Measurements from ENCODE around the gene FNDC10.

FNDC10 gene

DNA sequence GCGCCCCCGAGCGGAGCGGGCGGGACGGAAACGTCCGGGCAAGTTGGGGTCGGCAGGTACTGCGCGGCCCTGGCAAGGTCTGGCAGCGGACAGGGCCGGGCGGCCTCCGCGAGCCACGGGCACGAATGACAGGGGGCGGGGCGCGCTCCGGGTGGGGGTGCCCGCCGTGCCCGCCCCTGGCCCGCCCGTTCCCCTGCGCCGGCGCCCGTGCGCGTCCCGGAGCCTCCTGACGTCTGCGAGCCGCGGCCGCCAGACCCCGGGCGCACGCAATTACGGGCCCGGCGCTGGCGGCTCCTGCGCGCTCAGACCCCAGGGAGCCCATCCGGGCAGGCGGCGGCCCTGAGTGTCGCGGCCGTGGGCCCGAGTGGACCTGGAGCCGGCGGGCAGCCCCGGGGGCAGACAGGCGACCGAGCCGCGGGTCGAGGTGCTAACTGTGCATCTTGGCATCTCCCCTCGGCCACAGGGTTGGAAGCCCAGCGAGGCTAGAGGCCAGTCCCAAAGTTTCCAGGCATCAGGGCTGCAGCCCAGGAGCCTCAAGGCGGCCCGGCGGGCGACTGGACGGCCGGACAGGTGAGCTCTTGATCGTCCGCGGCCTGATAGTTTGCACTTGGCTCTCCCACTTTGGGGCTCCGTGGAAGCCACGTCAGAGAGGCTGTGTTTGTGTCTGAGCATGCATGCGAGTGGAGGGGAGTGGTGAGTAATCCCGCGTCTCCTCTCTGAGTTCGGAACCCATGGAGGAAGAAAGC is 16.3 kb upstream of the FNDC10 start:
- DNase-seq, result no peak

DNA sequence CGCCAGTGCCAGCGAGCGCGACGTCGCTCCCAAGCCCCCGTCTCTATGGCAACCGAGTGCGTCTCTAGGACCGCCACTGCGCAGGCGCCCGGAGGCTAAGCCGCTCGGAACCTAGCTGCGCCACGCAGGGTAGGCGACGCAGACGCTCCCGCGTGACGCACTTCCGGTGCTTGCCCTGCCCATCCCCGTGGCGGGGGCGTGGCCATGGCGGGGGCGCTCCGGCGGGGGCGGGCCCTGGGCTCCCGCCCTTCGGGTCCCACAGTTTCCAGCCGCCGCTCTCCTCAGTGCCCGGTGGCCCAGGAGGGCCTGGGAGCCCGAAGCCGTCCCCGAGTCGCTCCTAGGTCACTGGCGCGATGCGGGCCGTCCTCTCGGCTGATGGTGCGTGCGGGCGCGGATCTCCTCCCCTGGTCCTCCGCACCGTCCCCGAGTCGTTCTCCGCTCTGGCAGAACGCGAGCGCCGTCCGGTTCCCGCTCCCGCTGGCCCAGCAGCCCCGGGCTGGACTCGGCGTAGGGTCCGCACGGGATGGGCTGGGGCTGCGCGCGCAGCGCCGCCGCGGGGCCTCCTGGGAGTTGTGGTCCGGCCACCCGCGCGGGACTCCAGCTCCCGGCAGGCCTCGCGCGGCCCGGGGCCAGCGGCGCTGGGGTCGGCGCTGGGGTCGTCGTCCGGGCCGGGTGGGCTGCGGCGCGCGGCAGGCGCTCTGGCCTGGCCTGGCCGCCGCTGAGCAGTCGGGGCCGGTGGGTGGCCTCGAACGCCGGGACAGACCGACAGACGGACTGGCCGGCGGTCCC is 15.5 kb upstream of the FNDC10 start, which contains the start of gene MIB2:
Gene MIB2, plus strand, starts transcription at position 245 of the 789 bp plus-strand sequence. CDS start 7,953 bp downstream, outside the sequence.
- DNase-seq, result peak; percentile 84

DNA sequence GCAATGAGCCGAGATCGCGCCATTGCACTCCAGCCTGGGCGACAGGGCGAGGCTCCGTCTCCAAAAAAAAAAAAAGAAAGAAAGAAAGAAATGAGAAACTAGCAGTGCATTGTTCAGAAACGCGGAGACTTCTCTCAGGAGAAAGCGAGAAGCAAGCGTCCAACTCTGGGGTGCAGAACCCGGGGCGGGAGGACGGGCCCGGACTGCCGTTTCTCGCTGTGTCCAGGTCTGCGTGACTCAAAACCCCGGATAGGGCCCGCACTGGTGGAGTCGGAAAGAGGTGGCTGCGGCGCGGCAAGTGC is 15.0 kb upstream of the FNDC10 start:
- DNase-seq, result no peak

DNA sequence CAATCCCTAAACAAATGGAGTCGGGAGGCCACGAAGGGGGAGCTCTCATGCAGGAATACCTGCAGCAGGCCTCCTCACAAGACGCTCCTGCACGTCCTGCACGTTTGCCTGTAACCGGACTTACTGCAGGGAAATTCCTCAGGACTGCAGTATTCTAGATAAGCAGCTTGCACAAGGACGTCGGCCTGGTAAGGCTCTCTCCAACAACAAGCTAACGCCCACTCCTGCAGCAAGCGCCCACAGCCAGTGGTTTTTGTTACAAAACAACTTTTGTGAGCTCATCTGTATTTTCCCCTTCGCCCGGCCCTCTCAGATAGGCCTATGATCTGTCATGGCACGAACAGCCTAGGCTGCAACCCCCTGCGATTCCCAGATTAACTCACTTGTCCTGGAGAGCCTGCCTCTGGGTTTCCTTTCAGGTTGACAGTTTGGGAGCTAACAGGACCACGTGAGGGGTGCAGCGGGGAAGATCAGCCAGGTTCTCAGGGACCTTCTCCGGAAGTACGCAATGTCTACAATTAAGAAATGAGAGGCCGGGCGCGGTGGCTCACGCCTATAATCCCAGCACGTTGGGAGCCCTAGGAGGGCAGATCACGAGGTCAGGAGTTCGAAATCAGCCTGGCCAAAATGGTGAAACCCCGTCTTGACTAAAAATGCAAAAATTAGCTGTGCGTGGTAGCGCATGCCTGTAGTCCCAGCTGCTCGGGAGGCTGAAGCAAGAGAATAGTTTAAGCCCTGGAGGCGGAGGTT is 14.4 kb upstream of the FNDC10 start:
- no peak for DNase-seq

DNA sequence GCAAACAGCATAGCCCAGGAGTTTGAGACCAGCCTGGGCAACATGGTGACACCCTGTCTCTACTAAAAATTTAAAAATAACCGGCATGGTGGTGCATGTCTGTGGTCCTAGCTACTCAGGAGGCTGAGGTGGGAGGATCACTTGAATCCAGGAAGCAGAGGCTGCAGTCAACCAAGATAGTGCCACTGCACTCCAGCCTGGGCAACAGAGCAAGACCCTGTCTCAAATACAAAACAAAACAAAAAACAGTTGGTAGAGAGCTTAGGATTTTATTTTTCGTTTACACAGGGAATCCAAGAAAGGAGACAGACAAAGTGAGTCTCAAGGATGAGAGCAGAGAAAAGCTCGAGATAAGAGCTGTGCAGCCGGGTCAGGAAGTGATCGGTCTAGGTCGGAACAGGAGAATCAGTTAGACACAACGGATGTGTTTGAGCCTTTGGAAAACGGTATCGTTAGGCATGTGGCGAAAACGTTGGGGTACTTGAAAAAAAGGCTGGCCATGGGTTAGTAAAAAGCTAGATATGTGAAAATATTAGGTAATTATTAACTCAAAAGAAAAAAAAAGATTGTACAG is 13.7 kb upstream of the FNDC10 start:
- DNase-seq, result no peak

GRCh38 chr1:1612104-1612400 is 12.1 kb upstream of the FNDC10 start:
- no peak for DNase-seq

DNA sequence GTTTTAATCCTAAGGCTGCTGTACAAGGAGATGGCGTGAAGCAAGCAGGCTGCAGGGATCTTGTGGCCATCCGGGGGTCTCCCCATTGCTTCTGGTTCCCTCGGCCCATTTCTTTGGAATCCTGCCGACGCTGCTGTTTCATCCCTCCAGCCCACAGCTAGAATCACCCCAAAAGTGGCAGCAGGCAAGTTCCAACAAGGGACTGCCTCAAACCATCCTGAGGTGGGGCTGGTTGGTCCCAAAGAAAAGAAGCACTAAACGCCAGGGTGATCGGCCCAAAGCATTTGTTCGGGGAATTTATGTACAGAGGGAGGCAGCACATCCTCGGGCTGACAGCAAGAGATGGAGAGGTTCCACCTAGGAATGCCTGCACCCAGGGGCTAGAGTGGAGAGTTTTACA is 10.9 kb upstream of the FNDC10 start:
- DNase-seq, result no peak

DNA sequence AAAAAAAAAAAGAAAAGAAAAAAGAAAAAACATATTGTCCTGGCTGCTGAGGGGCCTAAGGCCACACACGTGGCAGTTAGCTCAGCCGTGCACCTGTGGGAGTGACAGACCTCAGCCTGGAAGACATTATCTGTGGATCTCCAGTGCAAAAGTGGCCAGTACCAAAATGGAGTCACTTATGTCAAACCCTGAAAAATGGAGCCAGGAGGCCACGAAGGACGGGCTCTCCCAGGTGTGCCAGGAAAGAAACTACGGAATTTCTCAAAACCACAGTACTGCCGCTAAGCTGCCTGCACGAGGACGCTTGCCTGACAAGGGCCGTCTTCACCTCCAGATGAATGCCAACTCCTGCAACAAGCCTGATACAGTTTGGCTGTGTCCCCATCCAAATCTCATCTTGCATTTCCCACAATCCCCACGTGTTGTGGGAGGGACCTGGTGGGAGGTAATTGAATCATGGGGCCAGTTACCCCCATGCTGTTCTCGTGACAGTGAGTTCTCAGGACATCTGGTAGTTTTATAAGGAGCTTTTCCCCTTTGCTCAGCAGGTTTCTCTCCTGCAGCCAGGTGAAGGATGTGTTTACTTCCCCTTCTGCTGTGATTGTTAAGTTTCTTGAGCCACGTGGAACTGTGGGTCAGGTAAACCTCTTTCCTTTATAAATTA is 10.0 kb upstream of the FNDC10 start:
- DNase-seq, result no peak

DNA sequence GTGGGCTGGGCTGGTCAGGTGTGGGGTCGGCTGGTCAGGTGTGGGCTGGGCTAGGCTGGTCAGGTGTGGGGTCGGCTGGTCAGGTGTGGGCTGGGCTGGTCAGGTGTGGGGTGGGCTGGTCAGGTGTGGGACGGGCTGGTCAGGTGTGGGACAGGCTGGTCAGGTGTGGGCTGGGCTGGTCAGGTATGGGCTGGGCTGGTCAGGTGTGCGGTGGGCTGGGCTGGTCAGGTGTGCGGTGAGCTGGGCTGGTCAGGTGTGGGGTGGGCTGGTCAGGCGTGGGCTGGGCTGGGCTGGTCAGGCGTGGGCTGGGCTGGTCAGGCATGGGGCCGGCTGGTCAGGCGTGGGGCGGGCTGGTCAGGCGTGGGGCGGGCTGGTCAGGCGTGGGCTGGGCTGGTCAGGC is 6.3 kb upstream of the FNDC10 start:
- DNase-seq, result no peak

DNA sequence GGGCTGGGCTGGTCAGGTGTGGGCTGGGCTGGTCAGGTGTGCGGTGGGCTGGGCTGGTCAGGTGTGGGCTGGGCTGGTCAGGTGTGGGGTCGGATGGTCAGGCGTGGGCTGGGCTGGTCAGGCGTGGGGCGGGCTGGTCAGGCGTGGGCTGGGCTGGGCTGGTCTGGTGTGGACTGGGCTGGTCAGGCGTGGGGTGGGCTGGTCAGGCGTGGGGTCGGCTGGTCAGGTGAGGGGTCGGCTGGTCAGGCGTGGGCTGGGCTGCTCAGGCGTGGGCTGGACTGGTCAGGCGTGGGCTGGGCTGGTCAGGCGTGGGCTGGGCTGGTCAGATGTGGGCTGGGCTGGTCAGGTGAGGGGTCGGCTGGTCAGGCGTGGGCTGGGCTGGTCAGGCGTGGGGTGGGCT is 5.8 kb upstream of the FNDC10 start:
- DNase-seq, result no peak

- DNase-seq, result no peak
Observed at GRCh38 chr1:1605034-1605591, 5.2 kb upstream of the FNDC10 start.

- DNase-seq, result no peak
Observed at GRCh38 chr1:1604374-1605033, 4.6 kb upstream of the FNDC10 start.

DNA sequence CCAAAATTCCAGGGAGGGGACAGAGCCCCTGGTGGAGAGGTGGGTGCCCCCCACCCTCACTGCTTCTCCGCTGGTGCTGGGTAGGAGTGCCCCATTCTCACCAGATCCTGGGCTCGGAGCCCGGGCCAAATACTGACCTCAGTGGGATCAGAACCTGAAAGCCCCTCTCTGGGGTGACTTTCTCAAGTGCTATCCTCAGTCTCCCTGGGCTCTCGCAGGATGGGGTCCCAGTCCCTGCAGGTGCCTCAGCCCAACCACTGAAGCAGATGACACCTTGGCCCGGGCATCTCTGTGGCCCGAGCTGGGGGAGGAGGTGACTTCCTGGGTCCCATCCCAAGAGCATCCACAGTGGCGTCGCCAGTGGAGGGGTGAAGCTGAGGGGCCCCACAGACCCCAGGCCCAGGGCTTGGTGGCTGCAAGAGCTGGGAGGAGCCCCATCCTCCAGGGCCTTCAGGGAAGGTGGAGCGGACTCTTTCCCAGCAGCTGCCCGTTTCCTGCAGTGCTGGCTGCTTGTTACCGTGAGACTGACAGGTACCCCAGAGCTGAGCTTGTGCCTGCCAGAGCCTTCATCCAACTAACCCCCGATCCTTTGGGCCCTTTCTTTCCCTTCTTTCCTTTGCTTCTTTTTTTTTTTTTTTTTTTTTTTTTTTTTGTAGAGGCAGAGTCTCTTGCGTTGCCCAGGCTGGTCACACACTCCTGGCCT is 3.9 kb upstream of the FNDC10 start:
- DNase-seq, result no peak

GRCh38 chr1:1602968-1603506 is 3.1 kb upstream of the FNDC10 start:
- DNase-seq, result no peak

DNA sequence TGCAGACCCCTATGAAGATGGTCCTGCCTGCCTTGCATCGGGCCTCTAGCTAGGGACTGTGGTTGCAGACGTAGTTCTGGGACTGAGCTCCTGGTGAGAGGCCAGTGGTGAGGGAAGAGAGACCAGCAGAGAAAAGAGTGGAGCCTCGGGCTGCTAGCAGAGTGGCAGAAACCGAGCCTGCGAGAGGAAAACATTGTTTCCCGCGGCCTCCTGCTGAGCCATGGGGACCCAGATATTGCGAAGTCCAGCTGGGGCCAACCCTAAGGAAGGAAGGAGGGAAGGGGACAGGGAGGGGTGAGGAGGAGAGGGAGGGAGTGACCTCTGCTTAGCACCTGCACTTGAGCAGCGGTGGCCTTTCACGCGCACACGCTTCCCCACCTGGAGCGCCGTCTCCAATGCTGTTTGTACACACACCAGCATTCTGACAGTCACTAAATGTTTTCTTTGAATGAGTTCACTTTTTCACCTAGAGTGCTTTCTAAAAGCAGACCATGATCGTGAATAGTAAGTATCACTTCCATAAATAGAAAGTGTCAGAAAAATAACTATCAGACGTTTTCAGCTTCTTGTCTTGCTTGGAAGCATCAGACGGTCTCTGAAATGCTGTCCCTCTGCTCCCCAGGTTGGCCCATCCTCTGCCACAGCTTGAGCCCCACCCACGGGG is 2.5 kb upstream of the FNDC10 start:
- DNase-seq, result no peak

DNA sequence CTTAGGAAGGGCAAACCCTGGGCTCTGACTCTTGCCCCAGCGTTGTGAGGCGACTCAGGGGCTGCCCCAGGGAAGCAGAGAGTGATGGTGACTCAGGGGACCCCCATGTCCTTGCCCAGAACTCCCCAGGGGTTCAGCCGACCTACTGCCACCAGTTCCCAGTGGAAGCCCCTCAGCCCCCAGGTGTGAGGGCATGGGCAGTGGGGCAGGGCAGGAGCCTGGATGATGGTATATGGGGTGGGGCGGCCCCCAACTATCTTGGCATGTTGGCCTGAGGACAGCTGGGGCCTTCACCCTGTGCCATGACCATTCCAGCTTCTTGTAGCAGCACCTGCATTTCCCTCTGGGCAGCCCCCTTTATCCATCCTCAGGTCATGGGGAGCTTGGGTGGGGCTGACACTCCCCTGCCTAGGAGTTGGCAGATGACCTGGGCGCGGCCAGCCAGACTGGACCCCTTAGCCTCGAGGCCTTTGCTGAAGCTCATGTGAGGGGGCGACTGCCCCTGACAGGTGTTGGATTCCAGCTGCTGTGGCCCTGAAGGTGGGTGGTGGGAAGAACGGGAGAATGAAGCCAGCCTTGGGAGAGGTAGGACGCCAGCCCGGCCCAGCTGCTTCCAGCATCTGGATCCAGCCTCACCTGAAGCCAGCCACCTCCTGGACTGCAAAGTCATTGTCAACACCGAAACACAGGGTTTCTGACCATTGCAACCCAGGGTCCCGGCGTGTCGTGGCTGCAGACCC is 1.8 kb upstream of the FNDC10 start:
- DNase-seq, result no peak

GRCh38 chr1:1600861-1601563 is 1.1 kb upstream of the FNDC10 start:
- no peak for DNase-seq

DNA sequence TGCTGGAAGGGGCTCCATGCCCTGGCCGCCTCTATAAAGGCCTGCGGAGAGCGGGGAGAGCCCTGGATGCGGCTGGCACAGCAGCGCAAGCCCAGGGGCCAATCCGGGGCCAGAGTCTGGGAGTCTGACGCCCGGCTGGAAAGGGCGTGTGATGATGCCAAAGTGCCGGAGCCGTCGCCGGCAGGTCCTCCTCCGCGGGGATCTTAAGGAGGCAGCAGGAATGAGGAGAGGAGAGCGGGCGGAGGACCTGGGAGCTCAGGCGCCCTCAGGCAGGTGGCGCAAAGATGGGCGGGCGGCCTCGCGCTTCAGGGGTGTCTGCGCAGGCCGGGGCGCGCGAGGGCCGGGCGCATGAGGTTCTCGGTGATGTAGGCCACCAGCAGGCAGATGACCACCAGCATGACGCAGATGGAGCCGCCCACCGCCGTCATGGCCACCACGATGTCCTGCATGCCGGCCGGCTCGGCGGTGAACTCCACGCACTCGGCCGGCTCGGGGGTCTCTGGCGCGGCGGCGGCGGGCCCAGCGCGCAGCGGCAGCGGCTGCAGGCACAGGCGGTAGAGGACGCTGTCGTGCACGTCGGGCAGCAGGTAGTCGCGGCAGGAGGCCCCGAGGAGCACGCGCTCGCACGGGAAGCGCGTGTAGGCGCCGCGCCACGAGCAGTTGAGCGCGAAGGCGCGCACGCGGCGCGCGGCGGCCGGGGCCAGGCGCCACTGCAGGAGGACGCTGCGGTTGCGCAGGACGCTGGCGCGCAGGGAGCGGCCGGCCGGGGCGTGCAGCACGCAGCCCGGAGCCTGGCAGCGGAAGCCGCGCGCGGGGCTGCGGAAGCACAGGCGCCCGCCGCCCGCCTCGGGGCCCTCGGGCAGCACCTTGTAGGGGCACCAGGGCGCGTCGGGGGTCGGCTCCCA is 653 bp downstream of the FNDC10 start:
- no peak for DNase-seq
